HG03558 (cell line): ENCODE results near the gene FUT6.

Source experiments
- ATAC-seq: cut with Tn5 transposase; IDR thresholded peaks from one replicate; pipeline ENCODE4 v1.9.1; 2021; ENCODE audit warnings: moderate number of reproducible peaks; ENCODE audit not compliant: unreplicated experiment; ENCODE audit errors: extremely low read depth

FUT6 gene

DNA sequence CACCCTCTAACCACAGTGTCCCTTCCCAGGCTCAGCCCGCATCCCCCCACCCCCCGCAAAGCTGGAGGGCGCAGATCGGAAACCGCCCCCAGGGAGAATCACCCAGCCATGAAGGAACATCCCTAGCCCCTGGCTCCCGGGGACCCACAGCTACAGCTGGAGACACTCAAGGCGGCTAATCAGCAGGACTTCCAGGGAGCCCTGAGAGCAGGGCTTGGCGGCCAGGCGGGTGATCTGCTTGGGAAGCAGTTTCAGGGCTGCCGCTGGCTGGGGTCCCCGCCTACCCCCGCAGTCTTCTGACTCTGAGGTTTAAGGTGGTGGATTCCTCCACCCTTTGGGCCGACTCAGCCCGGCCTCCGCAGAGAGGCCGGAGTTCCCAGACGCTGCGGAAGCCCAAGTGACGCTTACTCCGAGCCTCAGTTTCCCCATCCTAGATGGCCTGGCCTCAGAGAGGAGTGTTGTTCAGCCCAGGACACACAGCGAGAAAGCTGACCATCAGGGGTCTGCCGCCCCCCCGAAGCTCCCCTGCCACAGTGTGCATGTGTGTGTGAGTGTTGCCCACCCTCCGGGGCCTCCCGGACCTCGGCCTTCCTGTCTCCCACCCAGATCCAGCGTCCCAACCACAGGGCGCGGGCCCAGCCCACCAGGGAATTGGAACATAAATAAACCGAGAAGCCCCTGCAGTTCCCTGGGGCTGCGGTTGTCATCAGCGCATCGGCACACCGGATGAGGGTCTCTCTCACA lies 9.8 kb downstream of the FUT6 start:
- no peak for ATAC-seq

DNA sequence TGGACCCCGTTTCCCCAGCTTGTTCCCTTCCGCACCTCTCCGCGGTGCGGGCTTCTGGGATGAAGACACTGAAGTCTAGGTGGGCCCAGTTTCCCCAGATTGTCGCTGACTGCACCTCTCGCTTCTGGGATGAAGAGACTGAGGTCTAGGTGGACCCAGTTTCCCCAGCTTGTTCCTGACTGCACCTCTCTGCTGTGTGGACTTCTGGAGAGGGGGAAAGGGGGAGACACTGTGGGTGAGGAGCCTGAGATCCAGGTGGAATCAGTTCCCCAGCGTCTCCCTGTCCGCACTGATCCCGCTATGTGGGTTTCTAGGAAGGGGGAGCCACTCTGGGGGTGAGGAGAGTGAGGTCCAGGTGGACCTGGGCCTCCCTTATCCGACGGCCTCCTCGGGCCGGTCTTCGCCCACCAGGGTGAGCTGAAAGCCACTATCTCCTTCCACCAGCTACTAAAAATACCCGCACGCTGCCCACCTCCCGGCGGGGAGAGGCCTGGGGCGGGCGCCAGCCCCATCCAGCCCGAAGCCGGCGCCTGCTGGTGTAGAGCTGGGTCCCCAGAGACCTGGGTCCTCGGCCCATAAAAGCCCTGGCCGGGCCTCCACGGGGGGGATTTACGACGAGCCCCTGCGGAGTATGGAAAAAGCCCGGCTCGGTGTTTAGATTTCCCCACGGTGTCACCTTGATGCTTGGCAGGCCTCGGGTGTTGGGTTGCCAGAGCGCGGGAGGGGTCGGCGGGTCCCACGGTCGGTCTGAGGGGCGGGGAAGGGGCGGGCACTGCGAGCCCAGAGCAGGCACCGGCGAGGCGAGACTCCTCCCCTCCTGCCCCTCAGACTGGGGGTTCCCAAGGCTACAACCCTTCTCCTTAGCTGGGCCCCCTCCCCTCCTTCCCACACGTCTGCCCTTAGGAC lies 10.6 kb downstream of the FUT6 start:
- ATAC-seq: no peak

DNA sequence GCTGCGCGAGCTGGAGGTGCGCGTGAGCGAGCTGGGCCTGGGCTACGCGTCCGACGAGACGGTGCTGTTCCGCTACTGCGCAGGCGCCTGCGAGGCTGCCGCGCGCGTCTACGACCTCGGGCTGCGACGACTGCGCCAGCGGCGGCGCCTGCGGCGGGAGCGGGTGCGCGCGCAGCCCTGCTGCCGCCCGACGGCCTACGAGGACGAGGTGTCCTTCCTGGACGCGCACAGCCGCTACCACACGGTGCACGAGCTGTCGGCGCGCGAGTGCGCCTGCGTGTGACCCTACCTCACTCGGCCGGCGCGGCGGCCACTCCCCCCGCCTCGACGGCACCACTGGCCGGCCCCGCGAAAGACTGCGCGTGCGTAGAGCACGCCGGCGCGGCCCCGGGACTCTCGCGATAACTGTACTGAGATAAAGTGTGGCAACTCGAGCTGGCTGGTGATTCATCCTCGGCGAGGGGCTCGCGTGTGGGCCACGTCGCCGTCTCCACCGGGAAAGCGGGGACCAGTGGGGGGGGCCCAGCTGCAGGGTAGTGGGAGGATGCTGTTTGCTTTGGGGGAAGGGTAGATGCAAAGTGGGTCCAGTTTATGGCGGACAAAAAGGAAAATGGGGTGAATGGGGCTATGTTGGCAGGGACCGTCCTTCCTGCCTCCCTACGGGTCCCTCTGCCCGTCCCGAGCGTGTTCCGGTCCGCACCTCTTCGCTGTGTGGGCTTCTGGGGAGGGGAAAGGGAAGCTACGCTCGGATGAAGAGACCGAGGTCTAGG lies 11.4 kb downstream of the FUT6 start:
- ATAC-seq: peak; percentile 64

DNA sequence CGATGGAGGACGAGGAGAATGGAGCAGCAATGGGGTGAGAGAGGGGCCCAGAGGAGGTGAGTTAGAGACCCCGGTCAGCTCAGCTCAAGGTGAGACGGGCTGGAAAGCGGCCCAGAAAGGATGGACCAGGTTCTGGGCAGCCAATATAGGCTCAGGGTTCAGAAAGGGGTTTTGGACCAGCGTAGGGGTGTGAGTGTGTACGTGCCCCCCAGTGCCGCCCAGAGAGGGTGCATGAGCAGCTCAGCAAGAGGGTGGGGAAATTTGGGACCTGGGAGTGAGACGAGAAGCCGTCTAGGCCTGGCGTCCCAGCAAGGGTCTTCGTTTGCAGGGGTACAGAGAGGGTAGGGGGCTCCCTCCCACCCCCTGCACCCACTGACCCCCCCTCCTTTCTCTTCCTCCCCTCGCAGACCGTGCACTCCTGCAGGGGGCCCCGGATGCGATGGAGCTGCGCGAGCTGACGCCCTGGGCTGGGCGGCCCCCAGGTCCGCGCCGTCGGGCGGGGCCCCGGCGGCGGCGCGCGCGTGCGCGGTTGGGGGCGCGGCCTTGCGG lies 12.1 kb downstream of the FUT6 start:
- no peak for ATAC-seq

DNA sequence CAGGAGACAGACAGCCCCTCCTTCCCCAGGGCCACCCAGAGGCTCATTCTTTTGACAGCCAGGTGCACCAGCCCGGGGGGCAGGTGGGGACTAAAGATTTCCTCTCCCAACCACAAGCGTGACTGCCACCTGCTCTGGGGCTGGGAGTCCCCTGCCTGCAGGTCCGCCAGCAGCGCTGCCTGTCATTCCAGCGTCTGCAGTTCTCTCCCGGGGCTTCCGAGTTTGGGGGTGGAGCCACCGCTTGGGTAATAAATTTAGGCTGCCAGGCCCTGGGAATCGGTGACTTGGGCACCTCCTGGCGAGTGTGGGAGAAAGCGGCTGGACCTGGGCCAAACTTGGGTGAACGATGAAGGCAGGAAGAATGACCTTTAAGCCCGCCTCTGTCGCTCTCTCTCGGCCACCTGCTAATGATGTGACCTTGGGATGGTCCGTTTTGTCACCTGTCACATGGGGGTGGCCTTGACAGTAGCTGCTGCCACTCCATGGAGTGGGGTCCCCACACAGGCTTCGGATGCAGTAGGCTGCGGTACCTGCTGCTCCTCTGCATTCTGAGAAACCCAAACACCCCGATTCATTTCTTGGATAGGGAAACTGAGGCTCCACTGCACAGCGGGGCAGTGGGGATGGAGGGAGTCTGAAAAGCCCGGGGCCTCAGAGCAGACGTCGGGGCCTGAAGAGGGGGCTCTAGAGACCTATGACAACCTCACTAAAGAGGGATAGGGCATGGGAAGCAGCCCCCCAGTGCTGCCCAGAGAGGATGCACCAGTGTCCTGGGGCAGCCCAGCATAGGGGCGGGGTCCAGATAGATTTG lies 12.8 kb downstream of the FUT6 start:
- ATAC-seq: no peak

DNA sequence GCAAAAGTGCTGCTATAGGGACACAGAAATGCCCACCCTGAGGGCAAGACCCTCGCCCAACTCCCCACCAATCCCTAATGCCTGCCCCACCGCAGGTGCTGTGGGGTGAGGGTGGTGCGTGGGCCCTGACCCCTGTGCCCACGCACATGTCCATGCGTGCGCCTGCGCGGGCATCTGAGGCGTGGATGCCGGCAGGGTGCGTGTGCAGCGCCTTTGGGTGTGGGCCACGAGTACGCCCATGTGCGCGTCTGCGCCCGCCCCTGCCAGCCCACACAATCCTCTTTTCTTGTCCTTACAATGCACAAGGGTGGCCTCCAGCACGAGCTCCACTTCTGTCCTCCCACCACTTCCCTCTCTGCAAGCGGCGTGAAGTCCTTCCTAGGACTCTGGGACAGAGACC lies 14.3 kb downstream of the FUT6 start:
- no peak for ATAC-seq

DNA sequence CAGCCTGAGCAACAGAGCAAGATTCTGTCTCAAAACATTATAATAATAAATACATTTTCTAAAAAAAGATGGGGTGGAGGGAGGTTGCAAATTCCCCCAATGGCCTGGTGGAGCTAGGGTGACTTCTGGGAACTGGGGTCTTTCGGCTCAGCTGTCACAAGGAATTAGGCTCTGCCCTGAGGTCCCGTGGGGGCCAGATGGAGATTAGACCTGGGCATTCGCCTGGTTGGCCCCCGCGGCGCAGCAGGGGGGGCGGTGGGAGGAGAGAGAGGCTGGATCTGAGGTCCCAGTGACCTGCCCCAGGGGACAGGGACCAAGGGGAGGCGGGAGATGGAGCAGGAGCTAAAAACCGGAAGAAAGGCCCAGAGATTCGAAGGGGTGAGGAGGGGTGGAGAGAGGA lies 14.8 kb downstream of the FUT6 start:
- no peak for ATAC-seq

DNA sequence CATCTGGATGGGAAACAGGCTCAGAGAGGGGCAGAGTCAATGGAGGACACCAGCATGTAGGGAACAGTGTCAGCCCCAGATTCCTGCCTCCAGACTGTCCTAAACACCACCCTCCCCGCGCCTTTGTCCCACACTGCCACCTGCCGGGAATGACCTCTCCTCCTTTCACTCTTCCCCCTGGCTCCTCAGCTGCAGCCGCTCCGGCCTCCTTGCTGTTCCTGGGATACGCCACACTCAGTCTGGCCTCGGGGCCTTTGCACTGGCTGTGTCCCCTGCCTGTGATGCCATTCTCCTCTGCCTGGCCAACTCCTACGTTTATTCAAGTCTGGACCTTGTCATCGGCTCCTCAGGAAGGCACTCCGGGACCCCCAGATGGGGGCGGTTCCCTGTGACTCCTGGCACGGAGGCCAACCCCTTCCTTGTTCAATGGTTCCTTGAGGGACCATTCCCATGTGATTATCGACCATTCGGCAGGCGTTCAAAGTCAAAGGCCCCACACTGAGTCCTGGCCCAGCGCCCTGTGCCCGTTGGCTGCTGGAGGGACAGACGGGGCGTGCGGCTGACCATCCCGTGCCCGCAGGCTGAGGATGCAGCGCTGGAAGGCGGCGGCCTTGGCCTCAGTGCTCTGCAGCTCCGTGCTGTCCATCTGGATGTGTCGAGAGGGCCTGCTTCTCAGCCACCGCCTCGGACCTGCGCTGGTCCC lies 15.8 kb downstream of the FUT6 start:
- no peak for ATAC-seq

DNA sequence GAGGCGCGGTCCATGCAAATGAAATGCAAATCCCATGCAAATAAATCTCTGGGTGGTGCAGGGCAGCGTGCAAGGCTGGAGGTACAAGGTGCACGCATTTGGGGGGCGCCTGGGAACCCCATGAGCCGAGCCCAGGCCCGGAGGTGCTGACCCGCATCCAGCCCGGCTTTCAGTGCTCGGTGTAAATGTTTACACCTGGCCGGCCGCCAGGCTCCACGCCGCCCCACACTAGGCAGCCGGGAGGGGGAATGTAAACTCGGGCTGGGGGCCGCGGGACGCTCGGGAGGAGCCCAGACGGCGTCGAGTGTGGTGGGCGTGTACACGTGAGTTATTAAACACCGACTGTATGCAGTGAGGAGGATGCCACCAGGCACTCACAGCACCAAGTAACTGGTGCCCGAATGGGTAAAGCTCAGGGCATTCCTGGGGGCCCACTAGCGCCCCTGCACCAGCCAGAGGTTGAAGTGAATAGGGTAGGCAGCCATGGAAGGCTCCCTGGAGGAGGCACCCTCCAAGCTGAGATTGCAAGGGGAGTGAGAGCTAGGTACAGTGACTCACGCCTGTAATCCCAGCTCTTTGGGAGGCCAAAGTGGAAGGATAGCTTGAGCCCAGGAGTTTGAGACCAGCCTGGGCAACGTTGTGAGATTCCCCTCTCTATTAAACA lies 17.2 kb downstream of the FUT6 start:
- no peak for ATAC-seq

DNA sequence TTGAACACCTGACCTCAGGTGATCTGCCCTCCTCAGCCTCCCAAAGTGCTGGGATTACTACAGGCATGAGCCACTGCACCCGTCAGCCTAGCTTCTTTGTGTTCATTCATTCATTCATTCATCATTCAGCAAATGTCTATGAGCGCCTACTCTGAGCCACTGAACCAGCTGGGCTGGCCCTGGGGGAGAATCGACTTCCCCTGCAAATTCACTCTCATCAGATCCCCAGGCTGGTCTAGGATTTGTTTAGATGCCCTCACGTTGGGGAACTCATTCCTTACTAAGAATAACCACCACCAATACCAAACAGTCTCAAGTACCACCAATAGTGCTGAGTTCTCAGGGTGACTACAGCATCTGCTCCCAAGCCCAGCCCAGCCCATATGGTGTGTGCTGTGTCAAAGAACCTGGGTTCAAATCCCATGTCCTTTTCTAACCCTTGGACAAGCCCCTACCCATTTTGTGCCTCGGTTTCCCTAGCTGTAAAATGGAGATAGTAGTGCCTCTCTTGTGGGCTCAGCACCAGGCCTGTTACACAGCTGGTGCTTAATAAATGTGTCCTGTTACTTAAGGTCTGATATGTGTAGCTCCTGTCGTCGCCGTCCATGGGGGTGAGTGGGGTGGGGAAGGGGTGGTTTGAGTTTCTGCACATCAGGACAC lies 17.9 kb downstream of the FUT6 start:
- ATAC-seq: no peak

DNA sequence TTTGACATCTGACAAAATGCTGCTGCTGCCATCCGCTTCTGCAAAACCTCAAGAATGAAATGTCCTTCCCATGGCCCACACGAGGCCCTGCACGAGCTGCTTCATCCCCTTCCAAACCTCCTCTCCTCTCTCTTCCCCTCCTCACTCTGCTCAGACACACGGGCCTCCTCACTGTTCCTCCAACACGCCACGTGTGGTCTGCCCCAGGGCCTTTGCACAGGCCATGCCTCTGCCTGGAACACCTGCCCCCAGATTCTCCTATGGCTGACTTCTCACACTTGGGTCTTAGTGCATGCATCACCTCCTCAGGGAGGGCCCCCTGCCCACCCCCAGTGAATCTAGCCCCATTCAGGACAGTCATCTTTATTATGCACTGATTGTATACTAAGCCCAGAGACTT lies 18.7 kb downstream of the FUT6 start:
- no peak for ATAC-seq

DNA sequence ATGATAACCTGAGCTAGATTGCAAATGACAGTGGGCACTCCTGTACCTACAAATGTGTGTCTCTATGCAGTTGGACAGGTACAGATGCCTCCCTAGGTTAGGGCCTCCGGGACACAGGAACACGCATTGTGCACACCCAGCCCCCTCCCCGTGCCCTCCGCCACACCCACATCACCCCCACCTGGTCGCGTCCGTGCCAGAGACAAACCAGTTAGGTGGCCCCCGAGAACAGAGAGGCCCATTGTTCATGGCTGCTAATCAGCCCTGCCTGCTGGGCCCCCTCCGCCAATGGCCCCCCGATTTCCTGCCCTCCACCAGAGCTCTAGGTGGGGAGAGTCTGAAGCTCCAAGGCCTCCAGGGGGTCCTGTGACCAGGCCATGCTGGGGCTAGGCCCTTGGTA lies 20.9 kb downstream of the FUT6 start:
- ATAC-seq: no peak

DNA sequence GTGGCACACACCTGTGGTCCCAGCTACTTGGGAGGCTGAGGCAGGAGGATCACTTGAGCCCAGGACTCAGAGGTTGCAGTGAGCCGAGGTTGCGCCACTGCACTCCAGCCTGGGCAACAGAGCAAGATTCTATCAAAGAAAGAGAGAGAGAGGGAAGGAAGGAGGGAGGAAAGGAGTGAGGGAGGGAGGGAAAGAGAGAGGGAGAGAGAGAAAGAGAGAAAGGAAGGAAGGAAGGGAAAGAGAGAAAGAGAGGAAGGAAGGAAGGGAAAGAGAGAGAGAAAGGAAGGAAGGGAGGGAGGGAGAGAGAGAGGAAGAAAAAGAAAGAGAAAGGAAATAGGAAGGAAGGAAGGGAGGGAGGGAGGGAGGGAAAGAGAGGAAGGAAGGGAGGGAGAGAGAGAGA lies 22.3 kb downstream of the FUT6 start:
- no peak for ATAC-seq

DNA sequence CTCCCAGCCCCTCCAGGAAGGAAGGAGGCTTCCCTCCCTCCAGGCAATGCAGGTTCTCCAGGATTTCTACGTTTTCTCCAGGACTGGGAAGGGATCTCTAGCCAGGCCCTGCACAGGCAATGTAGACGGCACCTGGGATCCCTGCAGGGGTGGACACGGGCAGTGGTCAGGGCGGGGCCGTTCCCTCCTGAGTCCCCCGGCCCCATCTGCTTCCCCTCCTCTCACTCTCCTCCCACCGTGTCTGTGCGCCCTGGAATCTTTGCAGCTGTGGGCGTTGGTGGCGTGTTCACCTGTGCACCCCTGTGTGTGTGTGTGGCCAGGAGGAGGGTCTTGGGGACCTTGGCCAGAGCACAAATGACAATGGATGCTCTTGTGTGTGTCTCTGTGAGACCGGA lies 24.7 kb downstream of the FUT6 start:
- ATAC-seq: no peak

DNA sequence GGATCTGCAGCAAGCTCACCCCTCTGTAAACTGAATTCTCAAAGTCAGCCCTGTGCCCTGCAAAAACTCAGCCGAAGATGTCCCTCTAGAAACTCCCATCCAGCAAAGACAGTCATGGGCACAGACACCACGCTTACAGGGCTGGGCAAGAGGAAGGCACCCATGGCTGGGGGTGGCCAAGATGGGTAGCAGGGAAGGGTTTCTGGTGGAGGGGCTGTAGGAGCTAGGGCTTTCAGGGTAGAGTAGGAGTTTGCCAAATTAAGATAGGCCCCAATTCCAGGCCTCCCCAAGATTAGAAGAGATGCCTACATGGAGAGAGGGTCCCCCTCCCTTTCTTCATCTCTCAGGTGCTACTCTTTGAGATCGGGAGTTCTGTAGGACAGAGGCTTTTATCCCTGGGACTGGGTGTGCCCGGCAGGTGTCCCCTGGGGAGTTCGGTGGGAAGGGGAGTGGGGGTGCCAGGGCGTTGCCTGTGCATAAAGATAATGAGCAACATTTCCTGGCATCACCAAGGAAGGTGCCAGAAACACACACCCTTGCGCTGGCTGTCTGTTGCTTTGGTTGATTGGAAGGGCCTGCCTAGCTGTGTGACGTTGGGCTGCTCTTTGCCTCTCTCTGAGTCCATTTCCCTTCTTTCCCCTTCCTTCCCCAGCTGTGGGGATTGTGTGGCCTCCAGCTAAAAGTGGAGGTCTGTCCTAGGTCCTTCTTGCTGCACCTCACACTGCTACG lies 25.2 kb downstream of the FUT6 start:
- no peak for ATAC-seq

DNA sequence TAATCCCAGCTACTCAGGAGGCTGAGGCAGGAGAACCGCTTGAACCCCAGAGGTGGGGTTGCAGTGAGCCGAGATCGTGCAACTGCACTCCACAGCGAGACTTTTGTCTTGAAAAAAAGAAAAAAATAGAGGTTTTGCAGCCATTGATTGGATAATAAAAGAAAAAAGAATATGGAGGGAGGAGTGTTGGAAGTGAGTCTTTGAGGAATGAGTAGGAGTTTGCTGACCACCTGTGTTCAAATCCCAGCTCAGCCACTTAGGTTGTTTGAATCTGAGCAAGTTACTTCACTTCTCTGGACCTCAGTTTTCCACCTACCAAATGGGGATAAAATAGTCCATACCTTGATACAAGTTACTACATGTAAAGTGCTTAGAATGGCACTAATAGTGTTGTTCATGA lies 28.4 kb downstream of the FUT6 start:
- ATAC-seq: no peak

DNA sequence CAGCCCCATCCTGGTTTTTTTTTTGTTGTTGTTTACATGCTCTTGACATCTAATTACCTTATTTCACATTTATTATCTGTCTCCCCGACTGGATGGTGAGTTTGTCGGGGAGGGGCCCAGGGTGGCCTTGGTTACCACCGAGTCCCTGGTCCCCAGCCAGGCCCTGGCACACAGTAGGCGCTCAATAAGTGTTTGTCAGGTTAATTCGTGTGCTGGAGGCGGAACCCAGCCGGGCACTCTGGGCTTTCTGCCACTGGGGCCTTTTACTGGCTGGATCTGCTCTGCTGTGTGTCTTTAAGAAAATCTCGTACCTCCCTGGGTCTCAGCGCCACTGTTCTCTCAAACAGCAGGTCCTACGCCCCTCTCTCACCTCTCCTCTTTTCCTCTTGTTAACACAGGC lies 30.0 kb downstream of the FUT6 start:
- no peak for ATAC-seq

DNA sequence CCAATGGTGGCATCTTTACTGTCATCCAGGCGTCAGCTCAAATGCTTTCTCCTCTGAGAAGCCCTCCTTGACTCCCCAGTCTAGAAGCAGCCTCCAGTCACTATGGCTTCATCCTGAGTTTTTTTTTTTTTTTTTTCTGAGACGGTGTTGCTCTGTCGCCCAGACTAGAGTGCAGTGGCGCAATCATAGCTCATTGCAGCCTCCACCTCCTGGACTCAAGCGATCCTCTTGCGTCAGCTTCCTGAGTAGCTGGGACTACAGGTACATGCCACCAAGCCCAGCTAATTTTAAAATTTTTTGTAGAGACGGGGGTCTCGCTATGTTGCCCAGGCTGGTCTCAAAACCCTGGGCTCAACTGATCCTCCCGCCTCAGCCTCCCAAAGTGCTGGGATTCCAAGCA lies 30.4 kb downstream of the FUT6 start:
- no peak for ATAC-seq
